Trophoblast cell (in vitro differentiated cells and primary cell): ENCODE measurements around the gene SMTN.
"Not testable (repeated sequence)": the region's sequence is repeated elsewhere in the genome, so short reads cannot be mapped to it uniquely, and the experiment has no call there.

Experiments used
- DNase-seq, 2 donors: peaks; one replicate each; pipeline ENCODE4 v3.0.0-alpha.2; 2016
- H2AFZ ChIP-seq: 2 replicates; pipeline ENCODE4 v1.6.1; 2013; ENCODE audit warnings: low read length, moderate library complexity, mild to moderate bottlenecking; ENCODE audit not compliant: insufficient read depth, poor library complexity
- H2AK5ac ChIP-seq: 2 replicates; pipeline ENCODE4 v1.6.1; 2013; ENCODE audit warnings: mild to moderate bottlenecking, low read length
- H2BK120ac ChIP-seq: 2 replicates; pipeline ENCODE4 v1.6.1; 2013; ENCODE audit warnings: low read length, mild to moderate bottlenecking, moderate library complexity; ENCODE audit not compliant: insufficient read depth, poor library complexity
- H2BK12ac ChIP-seq: 2 replicates; pipeline ENCODE4 v1.6.1; 2013; ENCODE audit warnings: mild to moderate bottlenecking, low read length, moderate library complexity
- H2BK5ac ChIP-seq: 2 replicates; pipeline ENCODE4 v1.6.1; 2013; ENCODE audit warnings: low read length, low read depth, moderate library complexity, mild to moderate bottlenecking; ENCODE audit not compliant: poor library complexity
- H3K14ac ChIP-seq: 2 replicates; pipeline ENCODE4 v1.6.1; 2013; ENCODE audit warnings: mild to moderate bottlenecking, low read length
- H3K18ac ChIP-seq: 2 replicates; pipeline ENCODE4 v1.6.1; 2013; ENCODE audit warnings: mild to moderate bottlenecking, low read length
- H3K23ac ChIP-seq: 2 replicates; pipeline ENCODE4 v1.6.1; 2013; ENCODE audit warnings: low read length
- H3K27ac ChIP-seq: 2 replicates; pipeline ENCODE4 v1.5.1; 2013; ENCODE audit warnings: low read depth, mild to moderate bottlenecking, inconsistent platforms, low read length, moderate library complexity
- H3K27me3 ChIP-seq: 2 replicates; pipeline ENCODE4 v1.6.1; 2013; ENCODE audit warnings: inconsistent platforms, mild to moderate bottlenecking, low read length, moderate library complexity; ENCODE audit not compliant: insufficient read depth
- H3K36me3 ChIP-seq, 2 experiments: 1 replicate in 1 of 2; 2 replicates in 1 of 2; pipeline ENCODE4 v1.6.1; 2013; ENCODE audit warnings: low read length in 2 of 2, mild to moderate bottlenecking in 2 of 2, moderate library complexity in 1 of 2; ENCODE audit not compliant: insufficient read depth in 2 of 2, control insufficient read depth in 1 of 2
- H3K4ac ChIP-seq: 2 replicates; pipeline ENCODE4 v1.6.1; 2013; ENCODE audit warnings: low read depth, mild to moderate bottlenecking, low read length, moderate library complexity
- H3K4me1 ChIP-seq, 2 experiments: 1 replicate in 1 of 2; 2 replicates in 1 of 2; pipeline ENCODE4 v1.6.1; 2013; ENCODE audit warnings: low read length in 2 of 2, mild to moderate bottlenecking in 2 of 2, moderate library complexity in 1 of 2; ENCODE audit not compliant: insufficient read depth in 2 of 2, control insufficient read depth in 1 of 2
- H3K4me2 ChIP-seq: 2 replicates; pipeline ENCODE4 v1.6.1; 2013; ENCODE audit warnings: inconsistent platforms, mild to moderate bottlenecking, low read length, moderate library complexity
- H3K4me3 ChIP-seq: 2 replicates; pipeline ENCODE4 v1.5.1; 2013; ENCODE audit warnings: mild to moderate bottlenecking, low read depth, low read length, inconsistent platforms
- H3K79me1 ChIP-seq: one replicate; pipeline ENCODE4 v1.6.1; 2013; ENCODE audit warnings: low read length
- H3K79me2 ChIP-seq: 2 replicates; pipeline ENCODE4 v1.6.1; 2013; ENCODE audit warnings: low read length, mild to moderate bottlenecking; ENCODE audit not compliant: control insufficient read depth, insufficient read depth, poor library complexity
- H3K9ac ChIP-seq: 2 replicates; pipeline ENCODE4 v1.6.1; 2013; ENCODE audit warnings: mild to moderate bottlenecking, low read length
- H3K9me3 ChIP-seq: 2 replicates; pipeline ENCODE4 v1.6.1; 2013; ENCODE audit warnings: low read depth, mild to moderate bottlenecking, control low read depth, inconsistent platforms, low read length; ENCODE audit not compliant: insufficient read depth
- H4K12ac ChIP-seq: 2 replicates; pipeline ENCODE4 v1.6.1; 2013; ENCODE audit warnings: low read depth, mild to moderate bottlenecking, low read length, moderate library complexity
- H4K8ac ChIP-seq: 2 replicates; pipeline ENCODE4 v1.6.1; 2013; ENCODE audit warnings: low read depth, mild to moderate bottlenecking, low read length, moderate library complexity
- H4K91ac ChIP-seq: one replicate; pipeline ENCODE4 v1.6.1; 2013; ENCODE audit warnings: low read depth, mild to moderate bottlenecking, low read length, moderate library complexity
- WGBS: extraction: QIAGEN DNeasy Blood & Tissue Kit; methylation state at CpG from one replicate; pipeline ENCODE4 v1.1.7; 2013; ENCODE audit warnings: missing lambda C conversion rate; ENCODE audit not compliant: insufficient read length, insufficient coverage; ENCODE audit errors: extremely low coverage; 5-methylcytosine and 5-hydroxymethylcytosine counted together

Gene SMTN

DNA sequence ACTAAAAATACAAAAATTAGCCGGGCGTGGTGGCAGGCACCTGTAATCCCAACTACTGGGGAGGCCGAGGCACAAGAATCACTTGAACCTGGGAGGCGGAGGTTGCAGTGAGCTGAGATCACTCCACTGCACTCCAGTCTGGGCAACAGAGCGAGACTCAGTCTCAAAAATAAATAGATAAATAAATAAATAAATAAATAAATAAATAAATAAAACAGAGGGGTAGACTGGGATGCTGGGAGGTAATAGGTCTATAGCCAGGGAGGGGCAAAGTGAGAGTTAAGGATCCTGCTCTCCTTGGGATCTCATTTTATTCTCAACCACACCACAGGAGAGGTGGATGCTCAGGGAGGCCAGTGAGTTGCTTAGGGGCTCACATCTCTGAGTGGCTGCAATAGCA, 16.4 kb downstream of the SMTN start:
- H3K4me1 ChIP-seq, H2BK12ac ChIP-seq, H3K4me2 ChIP-seq, H4K12ac ChIP-seq, DNase-seq, H3K79me1 ChIP-seq, H2BK120ac ChIP-seq, H3K27me3 ChIP-seq, H3K27ac ChIP-seq, H3K79me2 ChIP-seq, H3K18ac ChIP-seq, H4K91ac ChIP-seq, H2AK5ac ChIP-seq, H3K9me3 ChIP-seq, H2BK5ac ChIP-seq, H3K23ac ChIP-seq, H4K8ac ChIP-seq, H3K14ac ChIP-seq, H3K4ac ChIP-seq, H2AFZ ChIP-seq, H3K4me3 ChIP-seq, H3K9ac ChIP-seq: not testable (repeated sequence)
- no CpG with 5 or more reads among the region's 5 CpGs for WGBS
- peaks cover 81 to 90% of the 10 kb centered on the region in 2 experiments for H3K36me3 ChIP-seq

DNA sequence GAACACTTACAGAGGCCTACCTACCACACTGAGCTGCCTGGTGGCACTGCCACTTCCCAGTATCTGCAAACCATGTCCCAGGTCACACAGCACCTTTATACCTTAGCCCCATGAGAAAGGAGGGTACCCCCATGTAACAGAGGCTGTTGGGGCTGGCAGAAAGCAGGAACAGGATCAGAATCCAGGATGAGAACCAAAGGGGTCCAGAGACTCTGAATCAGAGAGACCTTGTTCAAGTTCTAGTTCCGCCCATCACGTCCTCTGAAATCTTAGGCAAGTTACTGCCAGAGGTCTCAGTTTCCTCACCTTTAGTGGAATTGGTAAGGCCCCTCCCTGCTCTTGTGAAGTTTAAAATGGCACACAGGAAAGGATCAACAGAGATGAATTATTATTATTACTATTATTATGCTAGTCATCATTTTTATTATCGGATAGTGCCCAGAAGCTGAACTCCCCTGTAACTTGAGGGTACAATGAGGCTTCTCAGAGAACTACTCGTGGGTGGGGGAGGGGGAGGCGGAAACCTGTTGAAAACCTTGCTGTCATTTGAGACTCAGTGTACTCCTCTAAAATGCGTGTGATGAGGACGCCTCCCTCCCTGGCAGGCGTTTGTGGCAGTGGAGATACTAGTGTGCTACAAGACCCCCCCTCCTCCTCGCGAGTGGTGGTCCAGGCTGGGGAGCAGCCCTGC, 17.0 kb downstream of the SMTN start:
- Histone ChIP-seq H3K18ac (no peak overlapping the region), H4K12ac (no peak overlapping the region), H3K4me2 (no peak overlapping the region), H2BK120ac (no peak overlapping the region), H2AFZ (no peak overlapping the region), H3K9ac (no peak overlapping the region), H2BK5ac (no peak overlapping the region), H3K36me3 (peaks cover 77 to 89% of the 10 kb centered on the region in 2 experiments), H3K27me3 (no peaks in the 10 kb centered on the region), H3K14ac (no peak overlapping the region), H3K4me1 (no peaks in the 10 kb centered on the region), H3K4ac (no peak overlapping the region), H2AK5ac (no peak overlapping the region), H3K79me2 (no peaks in the 10 kb centered on the region), H3K79me1 (no peaks in the 10 kb centered on the region), H4K8ac (no peak overlapping the region), H3K4me3 (no peak overlapping the region), H4K91ac (no peak overlapping the region), H3K23ac (no peak overlapping the region), H2BK12ac (no peak overlapping the region), H3K27ac (no peak overlapping the region), H3K9me3 (peaks cover 2% of the 10 kb centered on the region)
- no CpG with 5 or more reads among the region's 10 CpGs for WGBS
- DNase-seq, result no peak

DNA sequence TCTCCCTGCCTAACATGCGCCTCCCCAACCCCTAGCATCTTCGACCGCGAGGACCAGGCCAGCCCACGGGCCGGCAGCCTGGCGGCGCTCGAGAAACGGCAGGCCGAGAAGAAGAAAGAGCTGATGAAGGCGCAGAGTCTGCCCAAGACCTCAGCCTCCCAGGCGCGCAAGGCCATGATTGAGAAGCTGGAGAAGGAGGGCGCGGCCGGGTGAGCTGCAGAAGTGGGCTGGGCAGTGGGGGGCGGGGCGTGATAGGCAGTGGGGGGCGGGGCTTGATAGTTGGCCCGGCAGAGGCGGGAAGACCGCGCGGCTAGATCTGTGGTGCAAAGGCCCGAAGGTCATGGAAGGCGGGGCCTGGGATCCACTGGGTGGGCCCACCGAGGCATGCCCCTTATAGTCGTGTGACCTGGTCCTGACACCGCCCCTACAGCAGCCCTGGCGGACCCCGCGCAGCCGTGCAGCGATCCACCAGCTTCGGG, 17.6 kb downstream of the SMTN start:
- Histone ChIP-seq H3K4me3 (no peak overlapping the region), H3K9me3 (peaks cover 2% of the 10 kb centered on the region), H3K27ac (no peak overlapping the region), H2BK120ac (no peak overlapping the region), H4K8ac (no peak overlapping the region), H2BK12ac (no peak overlapping the region), H3K4ac (no peak overlapping the region), H3K4me1 (no peaks in the 10 kb centered on the region), H3K23ac (no peak overlapping the region), H2AFZ (no peak overlapping the region), H3K79me2 (no peaks in the 10 kb centered on the region), H3K79me1 (no peaks in the 10 kb centered on the region), H3K14ac (no peak overlapping the region), H4K91ac (no peak overlapping the region), H2BK5ac (no peak overlapping the region), H3K36me3 (peaks cover 72 to 87% of the 10 kb centered on the region in 2 experiments), H3K4me2 (no peak overlapping the region), H2AK5ac (no peak overlapping the region), H3K9ac (no peak overlapping the region), H3K18ac (no peak overlapping the region), H3K27me3 (no peaks in the 10 kb centered on the region), H4K12ac (no peak overlapping the region)
- WGBS, result no CpG with 5 or more reads among the region's 36 CpGs
- DNase-seq, result no peak

DNA sequence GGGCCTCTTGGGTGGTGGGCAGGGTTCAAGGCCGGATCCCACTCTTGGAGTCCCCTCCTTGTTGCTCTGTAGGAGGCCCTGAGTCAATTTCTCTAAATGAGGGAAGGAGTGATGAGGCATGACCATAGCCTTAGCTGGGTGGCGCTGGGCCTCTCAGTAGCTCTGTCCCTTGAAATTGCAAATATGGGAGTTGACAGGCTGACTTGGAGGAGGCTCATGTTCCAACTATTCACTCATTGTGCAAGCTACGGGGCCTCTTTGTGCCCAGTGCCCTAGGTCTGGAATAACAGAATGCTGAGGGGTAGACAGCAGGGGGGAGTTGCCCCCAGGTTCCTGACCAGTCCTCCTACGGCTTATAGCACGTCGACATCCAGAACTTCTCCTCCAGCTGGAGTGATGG, 18.3 kb downstream of the SMTN start:
- Histone ChIP-seq H2BK120ac (no peak overlapping the region), H3K9me3 (peaks cover 2% of the 10 kb centered on the region), H3K18ac (no peak overlapping the region), H3K9ac (no peak overlapping the region), H4K8ac (no peak overlapping the region), H3K23ac (no peak overlapping the region), H3K36me3 (peaks cover 72 to 87% of the 10 kb centered on the region in 2 experiments), H4K12ac (no peak overlapping the region), H2AFZ (no peak overlapping the region), H3K4me1 (no peaks in the 10 kb centered on the region), H2BK12ac (no peak overlapping the region), H3K79me1 (no peaks in the 10 kb centered on the region), H3K14ac (no peak overlapping the region), H3K79me2 (no peaks in the 10 kb centered on the region), H2BK5ac (no peak overlapping the region), H3K4me3 (no peak overlapping the region), H3K4ac (no peak overlapping the region), H3K27ac (no peak overlapping the region), H2AK5ac (no peak overlapping the region), H4K91ac (no peak overlapping the region), H3K27me3 (no peaks in the 10 kb centered on the region), H3K4me2 (no peak overlapping the region)
- no CpG with 5 or more reads among the region's 6 CpGs for WGBS
- DNase-seq, result peak; percentile 32 to 42
